Activated CD4-positive, CD25-positive, alpha-beta regulatory T cell treated with anti-CD3 and anti-CD28 coated beads, Interleukin-2, amount 50 U/mL, for 72 hours (primary cell): ENCODE results near the gene RERE.

ENCODE experiments used
- DNase-seq: peaks from one replicate; pipeline ENCODE4 v3.0.0; 2021

Gene RERE

DNA sequence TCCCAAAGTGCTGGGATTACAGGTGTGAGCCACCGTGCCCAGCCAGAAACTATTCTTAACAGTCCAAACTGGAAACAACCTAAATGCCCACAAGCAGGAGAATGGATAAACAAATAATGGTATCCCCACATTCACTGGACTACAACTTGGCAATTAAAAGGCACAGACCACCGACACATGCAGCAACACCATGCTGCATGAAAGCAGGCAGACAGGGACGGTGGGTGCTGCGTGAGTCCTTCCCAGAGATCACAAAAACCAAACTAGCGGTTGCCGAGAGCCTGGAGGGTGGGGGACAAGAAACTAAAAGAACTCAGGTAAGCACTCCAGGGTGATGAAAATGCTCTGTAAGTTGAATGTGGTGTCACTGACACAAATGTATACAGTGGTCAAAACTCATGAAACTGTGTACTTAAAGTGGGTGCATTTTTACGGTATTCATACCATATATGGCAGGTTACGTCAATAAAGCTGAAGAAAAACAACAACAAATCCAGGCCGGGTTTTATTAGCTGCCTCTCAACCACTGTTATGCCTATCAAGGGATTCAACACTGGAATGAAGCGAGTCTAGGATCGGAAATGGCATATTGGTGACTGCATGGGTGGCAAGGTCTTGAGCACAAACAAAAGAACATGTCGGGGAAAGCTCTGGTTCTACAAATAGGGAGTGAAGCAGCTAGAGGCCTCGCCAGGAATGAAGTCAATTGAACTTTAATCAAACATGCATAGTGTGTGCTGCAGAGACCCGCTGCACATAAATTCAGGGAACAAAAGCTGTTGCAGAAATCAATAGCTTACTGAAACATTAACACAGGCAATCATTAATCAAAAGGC is 447.2 kb downstream of the RERE start:
- DNase-seq = no peak

DNA sequence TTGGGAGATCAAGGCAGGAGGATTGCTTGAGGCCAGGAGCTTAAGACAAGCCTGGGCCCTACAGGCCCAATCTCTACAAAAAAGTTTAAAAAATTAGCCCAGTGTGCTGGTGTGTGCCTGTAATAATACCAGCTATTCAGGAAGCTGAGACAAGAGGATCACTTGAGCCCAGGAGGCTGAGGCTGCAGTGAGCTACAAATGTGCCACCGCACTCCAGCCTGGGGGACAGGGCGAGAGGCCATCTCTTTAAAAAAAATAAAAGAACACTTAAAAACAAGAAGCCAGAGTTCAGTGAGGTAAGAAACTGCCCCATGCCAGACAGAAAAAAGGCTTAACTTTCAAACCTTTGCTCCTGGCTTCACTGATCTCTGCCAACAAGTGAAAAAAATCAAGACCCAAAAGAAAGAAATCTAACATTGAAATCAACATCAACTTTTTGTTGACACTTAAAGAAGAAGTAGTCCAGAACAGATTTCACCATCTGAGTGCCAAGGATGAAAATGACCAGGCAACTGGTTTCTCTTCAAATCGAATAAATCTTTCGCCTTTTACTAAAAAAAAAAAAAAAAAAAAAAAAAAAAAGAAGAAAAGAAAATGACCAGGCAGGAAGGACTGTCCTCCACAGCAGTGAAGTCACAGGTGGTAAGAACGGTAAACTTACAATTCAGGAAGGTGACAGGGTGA is 448.3 kb downstream of the RERE start:
- no peak for DNase-seq

DNA sequence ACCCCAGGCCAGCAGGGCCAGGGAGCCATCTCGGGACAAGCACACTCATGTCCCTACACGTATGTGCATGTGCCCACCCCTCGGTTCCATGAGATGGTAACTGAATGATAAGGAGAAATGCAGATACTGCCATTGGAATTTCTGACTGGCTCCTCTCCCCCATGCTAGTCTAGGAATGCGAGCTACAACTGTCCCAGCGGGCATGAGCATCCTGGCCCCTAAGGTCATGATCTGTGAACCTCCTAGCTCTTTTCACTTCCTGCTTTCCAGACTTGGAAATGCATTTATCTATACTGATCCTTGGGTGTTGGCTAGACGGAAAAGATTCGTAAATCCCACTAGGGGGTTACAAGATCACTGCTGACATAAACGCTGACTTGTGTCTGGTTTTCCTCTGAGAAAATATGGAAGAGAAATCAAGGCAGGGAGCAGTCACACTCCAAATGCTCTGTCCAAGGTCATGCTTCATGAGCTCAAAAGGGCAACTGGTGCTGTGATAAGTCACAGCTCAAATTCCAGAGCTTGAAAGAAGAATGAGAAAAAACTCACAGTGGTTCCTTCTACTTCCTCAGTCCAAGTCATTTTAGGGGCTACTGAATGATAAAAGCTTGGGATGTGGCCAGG is 449.8 kb downstream of the RERE start:
- DNase-seq = no peak

DNA sequence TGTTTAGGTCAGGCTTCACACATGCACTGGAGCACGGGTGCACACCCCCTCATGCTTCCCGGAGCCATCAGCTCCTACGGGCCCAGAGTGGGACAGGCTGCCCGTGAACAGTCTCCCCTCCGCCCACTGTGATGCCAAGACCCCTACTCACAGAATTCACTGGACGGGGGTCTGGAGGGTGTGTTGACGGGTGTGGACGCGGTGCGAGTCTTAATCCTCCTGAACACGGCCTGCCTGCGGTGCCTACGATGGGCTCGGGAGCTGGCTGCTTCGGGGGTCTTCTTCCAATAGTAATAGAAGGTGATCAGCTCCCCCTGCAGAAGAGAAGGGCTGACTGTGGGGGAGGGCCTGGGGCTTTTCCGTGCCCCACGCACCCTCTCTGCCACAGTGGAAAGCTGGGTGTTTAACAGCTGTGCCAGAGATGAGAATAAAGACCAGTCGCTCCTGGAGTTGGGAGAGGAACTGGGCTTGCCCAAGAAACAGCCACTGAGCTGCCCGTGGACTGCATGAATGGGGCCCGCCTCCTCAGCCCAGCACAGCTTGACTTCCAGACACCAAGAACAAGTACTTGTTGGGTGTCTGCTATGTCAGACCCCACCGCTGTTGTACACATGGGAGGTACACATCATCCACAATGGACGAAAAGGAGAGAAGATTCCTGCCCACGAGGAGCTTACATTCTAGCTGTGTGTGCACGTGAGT is 451.6 kb downstream of the RERE start:
- DNase-seq = no peak

DNA sequence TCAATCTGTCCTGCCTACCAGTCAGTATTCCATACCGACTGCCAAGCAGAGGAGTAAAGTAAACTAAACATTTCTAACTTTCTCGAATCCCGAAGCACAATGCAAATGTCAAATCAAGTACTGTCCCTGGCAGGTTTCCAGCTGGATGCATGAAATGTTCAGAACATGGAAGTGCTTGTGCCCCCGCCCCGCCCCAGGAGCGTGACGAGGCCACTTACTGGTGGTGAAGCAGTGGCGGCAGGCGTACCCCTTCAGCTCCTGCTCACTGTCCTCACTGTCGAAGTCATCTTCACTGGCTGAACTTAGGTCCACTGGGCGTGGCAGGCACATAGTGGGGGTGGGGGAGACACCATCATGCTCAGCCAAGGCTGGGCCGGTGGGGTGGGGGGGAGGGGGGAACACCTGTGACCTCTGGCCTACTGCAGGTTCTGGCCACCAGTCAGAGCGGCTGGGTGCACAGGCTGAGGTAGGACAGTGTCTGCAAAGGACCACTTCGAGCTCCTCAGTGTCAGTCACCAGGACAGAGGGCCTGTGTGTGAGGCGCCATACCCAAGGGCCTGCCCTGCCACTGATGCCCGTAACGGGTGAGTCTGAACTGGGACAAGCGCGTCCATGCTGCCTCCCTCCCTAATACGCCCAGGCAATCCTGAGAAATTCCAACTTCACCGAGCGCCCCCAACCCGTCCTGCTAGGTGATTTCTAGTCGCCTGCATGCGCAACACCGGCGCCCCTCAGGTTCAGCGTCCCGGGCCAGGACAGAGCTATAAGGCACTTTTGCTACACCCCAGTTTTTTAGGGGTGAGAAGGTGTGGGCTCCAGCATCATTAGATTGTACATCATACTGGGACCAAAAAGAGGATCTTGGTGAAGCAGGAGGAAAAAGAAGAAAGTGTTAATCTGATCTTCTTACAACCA is 452.7 kb downstream of the RERE start:
- no peak for DNase-seq

DNA sequence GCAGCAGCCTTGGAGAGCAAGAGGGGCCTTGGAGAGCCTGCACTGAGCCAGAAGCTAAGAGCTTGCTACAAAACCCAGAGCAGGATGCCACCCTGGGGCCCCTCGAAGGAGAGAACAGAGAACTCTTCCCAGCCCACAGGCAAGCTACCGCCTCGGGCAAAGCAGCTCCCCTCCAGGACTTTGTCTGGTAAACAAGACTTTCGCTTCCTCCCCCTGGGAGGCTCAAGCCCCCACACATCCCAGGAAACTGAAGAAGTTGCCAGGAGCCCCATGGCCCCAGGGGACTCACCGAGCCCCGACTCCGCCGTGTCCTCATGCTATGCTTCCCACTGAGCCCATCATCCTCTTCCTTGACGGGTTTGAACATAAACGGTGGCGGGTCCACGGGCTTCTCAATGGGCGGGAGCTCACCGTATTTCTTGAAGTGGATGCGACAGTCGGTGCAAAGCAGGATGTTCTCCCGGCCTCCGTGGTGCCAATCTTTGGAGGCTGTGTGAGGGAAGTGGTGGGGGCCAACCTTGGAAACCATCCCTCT is 453.6 kb downstream of the RERE start:
- no peak for DNase-seq

DNA sequence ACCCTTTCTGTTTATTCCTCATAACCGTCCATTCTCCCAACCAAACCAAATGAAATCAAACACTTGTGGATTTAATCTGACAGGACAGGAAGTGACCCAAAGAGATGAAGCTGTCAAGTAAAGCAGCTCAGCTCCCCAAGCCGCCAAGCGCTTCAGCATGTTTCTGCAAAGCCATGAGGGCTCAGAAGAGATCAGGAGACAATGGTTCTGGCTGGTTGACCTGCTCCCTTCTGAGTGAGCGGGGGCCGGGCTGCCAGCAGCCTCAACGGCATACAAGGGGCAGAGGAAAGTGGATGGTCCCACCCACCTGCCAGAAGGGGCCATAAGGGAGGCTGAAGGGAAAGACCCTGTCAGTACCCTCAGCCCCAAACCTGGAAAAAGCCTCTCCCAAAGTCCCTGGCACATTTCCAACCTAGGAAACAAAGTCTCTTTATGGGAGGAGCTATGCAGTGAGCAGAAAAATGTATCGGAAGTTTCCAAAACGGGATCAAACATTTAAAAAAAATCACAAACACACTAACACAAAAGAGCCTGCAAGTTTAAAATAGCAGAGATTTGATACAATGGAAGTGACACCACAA is 454.2 kb downstream of the RERE start:
- no peak for DNase-seq

DNA sequence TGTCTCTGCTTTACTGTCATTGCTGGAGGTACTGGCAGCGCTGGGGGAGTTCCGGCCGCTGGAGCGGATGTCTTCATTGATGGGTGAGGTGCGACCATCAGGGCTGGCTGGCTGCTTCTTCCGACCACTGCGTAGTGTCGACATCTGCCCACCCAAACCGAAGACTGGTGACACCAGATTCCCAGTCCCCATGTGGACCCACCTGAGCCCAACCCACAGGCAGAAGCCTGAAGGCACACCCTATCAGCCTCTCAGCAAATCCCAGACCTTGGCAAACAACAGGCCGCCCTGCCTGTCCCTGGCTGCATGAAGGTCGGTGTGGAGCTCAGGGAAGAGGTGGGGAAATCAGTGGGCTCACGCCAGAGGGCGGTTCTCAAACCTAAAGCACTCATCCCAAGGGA is 454.7 kb downstream of the RERE start:
- DNase-seq = no peak

DNA sequence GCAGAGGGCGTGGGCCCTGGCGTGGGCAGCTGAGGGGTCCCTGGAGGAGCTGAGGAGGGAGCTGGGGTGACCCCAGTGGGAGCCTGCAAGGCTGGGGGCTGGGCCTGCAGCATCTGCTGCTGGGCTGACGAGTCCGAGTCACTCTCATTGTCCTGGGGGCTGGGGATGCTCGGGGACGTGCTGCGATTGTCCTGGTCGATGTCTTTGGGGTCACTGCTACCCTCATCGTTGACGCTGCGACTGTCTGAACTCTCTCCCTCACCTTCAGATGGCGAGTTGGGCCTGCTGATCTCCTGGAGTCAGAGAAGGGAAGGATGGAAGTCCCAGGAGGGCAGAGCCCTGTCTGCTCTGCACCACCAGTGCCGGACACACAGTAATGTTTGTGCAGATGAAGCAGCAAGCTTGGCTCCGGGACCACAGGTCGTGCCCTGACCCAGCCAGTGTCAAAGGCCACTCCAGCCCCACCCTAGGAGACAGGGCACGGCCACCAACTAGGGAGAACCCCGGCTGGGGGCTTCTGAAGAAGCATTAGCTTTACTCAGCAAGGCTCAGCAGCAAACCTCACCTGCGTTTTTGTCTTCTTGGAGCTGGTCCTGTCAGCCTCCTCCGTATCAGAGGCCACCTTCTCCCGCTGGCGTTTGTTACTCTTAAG is 456.1 kb downstream of the RERE start:
- DNase-seq = no peak

DNA sequence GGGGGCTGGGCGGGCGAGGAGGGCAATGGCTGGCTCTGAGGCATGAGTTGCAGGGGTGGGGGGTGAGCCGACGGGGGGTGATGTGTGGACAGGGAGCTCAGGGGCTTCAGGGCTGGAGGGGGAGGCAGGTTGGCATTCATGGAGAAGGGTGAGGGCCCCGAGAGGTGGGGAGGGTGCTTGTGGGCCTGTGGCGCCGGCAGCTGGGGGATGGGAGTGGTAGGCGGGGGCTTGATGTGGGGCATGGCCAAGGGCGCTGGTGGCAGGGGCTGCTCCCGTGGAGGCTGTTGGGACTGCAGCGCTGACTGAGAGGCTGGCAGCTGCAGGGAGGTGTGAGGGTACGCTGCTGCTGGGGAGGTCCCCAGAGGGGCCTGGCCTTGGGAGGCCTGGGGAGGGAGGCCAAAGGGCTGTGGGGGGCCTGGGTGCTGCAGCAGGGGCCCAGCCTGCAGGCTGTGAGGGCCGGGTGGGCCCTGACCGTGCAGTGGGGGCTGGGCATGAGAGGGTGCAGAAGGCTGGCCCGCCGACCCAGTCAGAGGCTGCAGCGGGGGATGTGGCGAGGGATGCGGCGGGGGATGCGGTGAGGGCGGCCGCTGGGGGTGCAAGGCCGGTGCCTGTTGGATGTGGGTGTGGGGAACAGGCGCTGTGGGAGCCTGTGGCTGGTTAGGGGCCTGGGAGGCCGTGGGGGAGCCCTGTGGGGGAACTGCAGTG is 456.8 kb downstream of the RERE start:
- DNase-seq = no peak

DNA sequence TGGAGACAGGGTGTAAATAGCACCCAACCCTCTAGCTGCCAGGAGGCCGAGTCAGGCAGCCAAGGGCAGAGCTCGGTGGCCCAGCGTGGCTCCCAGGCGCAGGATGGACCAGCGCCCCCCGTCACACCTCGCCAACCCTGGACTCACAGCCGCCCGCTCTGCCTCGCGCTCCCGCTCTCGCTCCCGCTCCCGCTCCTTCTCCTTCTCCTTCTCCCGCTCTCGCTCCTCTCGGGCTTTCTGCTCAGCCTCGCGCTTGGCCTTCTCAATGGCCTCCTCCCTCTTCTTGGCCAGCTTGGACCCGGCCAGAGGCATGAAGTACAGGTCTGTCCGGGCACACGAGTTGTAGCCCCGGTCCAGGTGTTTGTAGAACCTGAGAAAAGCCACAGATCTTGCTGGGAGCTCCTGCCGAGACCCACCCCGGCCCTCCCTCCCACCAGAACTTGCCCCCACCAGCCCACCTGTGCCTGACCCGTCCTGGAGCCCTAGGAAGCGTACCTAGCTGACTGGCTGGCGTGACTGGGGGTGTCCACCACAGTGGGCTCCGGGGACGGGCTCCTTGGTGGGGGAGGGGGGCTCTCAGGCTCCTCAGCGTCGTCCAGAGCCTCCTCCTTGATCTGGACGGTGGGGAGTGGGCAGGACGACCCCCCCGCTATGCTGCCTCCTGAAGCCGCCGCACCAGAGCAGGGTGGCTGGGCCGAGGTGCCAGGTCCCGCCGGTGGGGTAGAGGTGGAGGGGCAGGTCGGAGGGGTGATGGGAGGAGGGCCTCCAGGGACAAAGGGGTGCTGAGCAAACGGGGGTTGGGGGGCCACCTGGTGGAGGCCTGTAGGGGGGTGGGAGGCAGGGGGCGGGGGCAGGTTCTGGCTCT is 457.6 kb downstream of the RERE start:
- no peak for DNase-seq

DNA sequence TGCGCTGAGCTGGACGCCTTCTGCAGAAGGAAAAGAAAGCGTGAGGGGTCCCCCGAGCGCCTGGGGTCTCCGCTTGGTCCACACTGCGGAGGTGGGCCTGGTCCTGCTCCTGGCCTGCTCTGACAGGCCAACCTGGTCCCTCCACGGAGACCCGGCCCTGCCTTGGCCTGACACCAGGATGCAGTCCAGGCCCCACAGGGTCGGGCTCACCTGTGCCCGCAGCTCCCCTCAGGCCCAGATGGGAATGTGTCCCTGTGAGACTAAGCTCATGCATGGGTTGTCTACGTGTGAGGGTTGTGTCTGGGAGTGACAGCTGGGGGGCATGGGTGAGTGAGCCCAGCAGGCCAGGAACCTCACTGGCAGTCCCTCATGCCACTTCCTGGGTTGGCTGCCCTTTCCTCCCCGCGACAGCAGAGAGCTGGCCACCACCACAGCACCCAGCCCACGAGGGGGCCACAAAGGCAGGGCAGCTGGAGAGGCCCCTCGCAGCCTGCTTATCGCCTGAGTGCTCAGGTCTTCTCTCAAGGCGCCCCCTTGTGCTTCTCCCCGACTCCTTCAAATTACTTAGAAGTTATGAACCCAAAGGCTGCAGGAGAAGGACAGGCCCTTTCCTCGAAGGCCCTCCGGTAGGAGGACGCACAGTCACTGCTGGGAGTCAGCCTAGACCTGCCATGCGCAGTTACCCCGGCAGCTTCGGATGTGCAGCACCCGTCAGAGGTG is 458.4 kb downstream of the RERE start:
- no peak for DNase-seq

DNA sequence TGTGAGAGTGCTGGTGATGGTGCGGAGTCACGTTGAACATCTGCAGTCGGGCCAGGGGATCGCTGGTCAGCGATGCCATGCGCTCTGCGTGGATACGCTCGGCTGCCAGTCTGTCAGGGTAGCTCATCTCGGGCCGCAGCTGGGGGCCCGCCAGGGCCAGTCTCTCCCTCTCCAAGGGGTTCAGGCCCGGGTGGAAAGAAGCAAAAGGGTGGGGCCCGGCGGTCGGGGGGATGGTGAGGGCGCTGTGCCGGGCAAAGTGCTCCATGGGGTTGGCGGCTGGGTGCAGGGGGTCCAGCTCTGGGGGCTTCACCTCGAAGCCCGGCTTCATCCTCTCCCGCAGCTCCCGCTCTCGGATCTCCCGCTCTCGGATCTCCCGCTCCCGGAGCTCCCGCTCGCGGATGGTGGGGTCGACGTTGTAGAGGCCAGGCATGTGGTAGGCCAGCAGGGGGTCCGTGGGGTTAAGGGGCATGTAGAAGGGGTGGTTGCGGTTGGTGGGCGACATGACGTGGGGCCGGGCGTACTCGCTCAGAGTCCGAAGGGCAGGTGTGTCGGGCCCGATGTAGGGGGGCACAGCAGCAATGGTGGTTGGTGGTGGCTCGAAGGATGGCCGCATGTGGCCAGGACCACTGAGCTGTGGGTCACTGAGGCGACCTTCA is 459.1 kb downstream of the RERE start:
- DNase-seq = no peak

DNA sequence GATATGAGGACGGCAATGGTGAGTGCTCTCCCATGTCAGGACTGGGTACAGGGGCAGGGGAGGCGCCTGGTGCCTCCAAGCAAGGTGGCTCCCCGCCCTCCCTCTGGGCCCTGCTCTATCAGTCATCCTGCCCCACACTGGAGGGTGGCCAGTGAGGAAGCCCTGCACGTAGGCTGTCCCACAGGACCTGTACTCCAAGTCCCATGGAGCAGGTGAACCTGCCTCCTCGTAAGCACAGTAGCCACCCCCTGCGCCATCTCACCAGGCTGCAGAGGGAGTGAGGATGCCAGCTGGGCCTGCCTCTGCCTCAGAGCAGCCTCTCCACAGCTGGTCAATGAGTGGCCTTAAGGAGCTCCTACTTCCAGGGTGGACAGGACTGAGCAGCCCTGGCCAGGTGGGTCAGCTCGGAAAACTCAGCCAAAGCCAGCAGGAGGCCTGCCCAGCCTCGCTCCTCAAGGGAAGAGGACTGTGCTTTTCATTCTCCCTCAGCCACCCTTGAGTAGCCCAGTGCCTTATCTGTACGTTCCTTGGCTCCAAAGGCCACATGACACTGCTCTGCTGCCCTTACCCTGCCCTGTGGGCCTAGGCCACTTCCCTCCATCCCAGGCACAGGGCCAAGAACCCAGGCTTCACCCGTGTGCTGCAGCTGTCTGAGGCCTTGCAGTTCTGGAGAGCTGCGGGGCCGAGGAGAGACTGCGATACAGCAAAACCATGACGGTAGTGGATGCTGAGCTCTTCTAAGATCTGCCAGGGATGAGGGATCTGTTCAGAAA is 459.9 kb downstream of the RERE start:
- DNase-seq = no peak

DNA sequence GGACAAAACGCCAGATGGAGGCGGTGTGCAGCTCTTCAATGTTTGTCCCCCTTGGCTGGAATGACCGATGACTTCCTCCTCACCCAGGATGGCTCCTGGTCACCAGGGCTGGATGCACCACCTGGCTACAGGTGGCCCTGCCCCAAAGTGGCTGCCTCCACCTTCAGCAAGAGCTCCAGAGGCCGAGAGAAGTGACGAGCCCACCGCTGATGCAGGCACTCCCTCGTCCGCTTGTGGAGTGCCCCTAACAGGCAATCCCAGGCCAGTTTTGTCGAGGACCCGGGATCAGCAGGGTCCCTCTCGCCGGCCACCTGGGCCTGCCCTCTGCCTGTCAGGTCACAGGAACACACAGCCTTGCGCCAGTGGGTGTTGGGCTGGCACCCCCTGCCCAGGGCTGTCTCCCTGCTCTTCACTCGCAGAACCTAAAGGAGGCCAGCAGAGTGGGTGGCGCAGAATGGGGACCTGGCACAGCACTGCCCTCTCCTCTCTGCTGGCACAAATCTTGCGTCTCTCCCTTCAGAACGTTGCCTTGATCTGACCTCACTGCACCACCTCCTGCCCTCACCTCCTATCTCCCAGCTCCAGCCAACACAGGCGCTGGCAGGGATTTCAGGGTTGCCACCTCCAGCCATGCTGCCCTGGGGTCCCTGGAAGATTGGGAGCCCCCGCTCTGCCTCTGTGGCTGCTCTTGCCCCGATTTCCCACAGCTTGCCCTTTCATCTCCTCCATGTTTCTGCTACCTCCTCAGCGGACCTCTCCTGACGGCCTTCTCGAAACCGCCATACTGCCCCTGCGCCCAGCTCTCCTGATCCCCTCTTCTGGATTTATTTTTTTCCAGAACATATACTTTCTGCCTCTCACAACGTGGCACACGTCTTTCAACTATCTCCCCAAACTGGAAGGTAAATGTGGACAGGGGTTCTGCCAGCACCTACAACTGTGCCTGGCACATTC is 460.9 kb downstream of the RERE start:
- DNase-seq = no peak
